H1 (cell line): Measurements from ENCODE around the gene SPOUT1. TPM values are rescaled to one million over a fixed set of nuclear protein-coding genes. Genes with fewer than 3 reads are reported as not detected.
A peak's percentile ranks its signal among the peaks of the same experiment; 100 is the strongest.

ENCODE experiments used
- CEBPB ChIP-seq: IDR thresholded peaks from 2 replicates; pipeline ENCODE4 v1.6.1; 2012; ENCODE audit warnings: low read depth, low read length
- CTBP2 ChIP-seq: IDR thresholded peaks from 2 replicates; pipeline ENCODE4 v1.7.0; 2011; ENCODE audit warnings: borderline replicate concordance, mild to moderate bottlenecking, moderate library complexity, mixed read lengths, low read length; ENCODE audit not compliant: insufficient read depth, insufficient read length
- EP300 ChIP-seq, 2 experiments: IDR thresholded peaks; 1 replicate in 1 of 2; 2 replicates in 1 of 2; pipeline ENCODE4 v1.6.1; 2011 to 2012; ENCODE audit warnings: low read depth in 2 of 2, low read length in 2 of 2, mild to moderate bottlenecking in 2 of 2, borderline replicate concordance in 1 of 2, inconsistent platforms in 1 of 2, moderate library complexity in 1 of 2
- KDM1A ChIP-seq: fragments of 200-600, 300-600 bp; sonication (generic); IDR thresholded peaks from 2 replicates; pipeline ENCODE4 v1.7.1; 2016; ENCODE audit warnings: mild to moderate bottlenecking, low read length, borderline replicate concordance
- POLR2A ChIP-seq, 2 experiments: IDR thresholded peaks; 1 replicate in 1 of 2; 2 replicates in 1 of 2; pipeline ENCODE4 v1.6.1; 2011; ENCODE audit warnings: low read depth in 2 of 2, low read length in 2 of 2, mild to moderate bottlenecking in 2 of 2; ENCODE audit errors: control extremely low read depth in 1 of 2
- RNF2 ChIP-seq: fragments of 200-900, 300-1000 bp; sonication (generic); IDR thresholded peaks from 2 replicates; pipeline ENCODE4 v1.7.1; 2016; ENCODE audit warnings: borderline replicate concordance, low read depth, mild to moderate bottlenecking, antibody characterized with exemption, low read length; ENCODE audit not compliant: poor library complexity, severe bottlenecking; ENCODE audit errors: missing control alignments
- RXRA ChIP-seq: IDR thresholded peaks from 2 replicates; pipeline ENCODE4 v1.6.1; 2011; ENCODE audit warnings: low read depth, mild to moderate bottlenecking, low read length, moderate library complexity; ENCODE audit not compliant: insufficient read depth
- SUZ12 ChIP-seq: fragments of 200-600 bp; sonication (generic); IDR thresholded peaks from 2 replicates; pipeline ENCODE4 v1.6.1; 2012; ENCODE audit warnings: mild to moderate bottlenecking, inconsistent platforms, low read length, moderate library complexity, mixed read lengths
- polyA plus RNA-seq, 7 experiments: library from polyadenylated mRNA; depleted of rRNA in 3 of 7; stranded (reverse) in 5 of 7; unstranded in 2 of 7; fragments of >200 nt in 5 of 7; fragments of 200-250 nt in 2 of 7; gene quantifications; 1 replicate in 5 of 7; 2 replicates in 1 of 7; 4 replicates in 1 of 7; pipeline versions ENCODE4 v1.2.1 to v1.2.3, GENCODE V29; 2011 to 2013; ENCODE audit warnings: missing spikeins in 2 of 7, mixed read lengths in 2 of 7
- total RNA-seq: library from RNA; stranded (reverse); fragmentation: NEBNext Ultra II Directional; extraction: Animal tissue kit (Norgen Biotek cat#: 25700); gene quantifications from 2 replicates; pipeline ENCODE4 v1.2.1, GENCODE V29; 2021
- TF ChIP-seq, protein P1 (sequence below): fragments of 300-600 bp; sonication (generic); IDR thresholded peaks from 2 replicates; pipeline ENCODE4 v1.7.1; 2012; ENCODE audit warnings: low read length, moderate library complexity, mild to moderate bottlenecking, inconsistent platforms; ENCODE audit not compliant: insufficient replicate concordance

Gene SPOUT1
- total and polyA plus RNA-seq, 2 of the 8 experiments (the other 6 are each of a cell fraction or from before 2014, with no cell fraction given) = 69.2 to 77.8 TPM

- TF ChIP-seq, protein P1, sequence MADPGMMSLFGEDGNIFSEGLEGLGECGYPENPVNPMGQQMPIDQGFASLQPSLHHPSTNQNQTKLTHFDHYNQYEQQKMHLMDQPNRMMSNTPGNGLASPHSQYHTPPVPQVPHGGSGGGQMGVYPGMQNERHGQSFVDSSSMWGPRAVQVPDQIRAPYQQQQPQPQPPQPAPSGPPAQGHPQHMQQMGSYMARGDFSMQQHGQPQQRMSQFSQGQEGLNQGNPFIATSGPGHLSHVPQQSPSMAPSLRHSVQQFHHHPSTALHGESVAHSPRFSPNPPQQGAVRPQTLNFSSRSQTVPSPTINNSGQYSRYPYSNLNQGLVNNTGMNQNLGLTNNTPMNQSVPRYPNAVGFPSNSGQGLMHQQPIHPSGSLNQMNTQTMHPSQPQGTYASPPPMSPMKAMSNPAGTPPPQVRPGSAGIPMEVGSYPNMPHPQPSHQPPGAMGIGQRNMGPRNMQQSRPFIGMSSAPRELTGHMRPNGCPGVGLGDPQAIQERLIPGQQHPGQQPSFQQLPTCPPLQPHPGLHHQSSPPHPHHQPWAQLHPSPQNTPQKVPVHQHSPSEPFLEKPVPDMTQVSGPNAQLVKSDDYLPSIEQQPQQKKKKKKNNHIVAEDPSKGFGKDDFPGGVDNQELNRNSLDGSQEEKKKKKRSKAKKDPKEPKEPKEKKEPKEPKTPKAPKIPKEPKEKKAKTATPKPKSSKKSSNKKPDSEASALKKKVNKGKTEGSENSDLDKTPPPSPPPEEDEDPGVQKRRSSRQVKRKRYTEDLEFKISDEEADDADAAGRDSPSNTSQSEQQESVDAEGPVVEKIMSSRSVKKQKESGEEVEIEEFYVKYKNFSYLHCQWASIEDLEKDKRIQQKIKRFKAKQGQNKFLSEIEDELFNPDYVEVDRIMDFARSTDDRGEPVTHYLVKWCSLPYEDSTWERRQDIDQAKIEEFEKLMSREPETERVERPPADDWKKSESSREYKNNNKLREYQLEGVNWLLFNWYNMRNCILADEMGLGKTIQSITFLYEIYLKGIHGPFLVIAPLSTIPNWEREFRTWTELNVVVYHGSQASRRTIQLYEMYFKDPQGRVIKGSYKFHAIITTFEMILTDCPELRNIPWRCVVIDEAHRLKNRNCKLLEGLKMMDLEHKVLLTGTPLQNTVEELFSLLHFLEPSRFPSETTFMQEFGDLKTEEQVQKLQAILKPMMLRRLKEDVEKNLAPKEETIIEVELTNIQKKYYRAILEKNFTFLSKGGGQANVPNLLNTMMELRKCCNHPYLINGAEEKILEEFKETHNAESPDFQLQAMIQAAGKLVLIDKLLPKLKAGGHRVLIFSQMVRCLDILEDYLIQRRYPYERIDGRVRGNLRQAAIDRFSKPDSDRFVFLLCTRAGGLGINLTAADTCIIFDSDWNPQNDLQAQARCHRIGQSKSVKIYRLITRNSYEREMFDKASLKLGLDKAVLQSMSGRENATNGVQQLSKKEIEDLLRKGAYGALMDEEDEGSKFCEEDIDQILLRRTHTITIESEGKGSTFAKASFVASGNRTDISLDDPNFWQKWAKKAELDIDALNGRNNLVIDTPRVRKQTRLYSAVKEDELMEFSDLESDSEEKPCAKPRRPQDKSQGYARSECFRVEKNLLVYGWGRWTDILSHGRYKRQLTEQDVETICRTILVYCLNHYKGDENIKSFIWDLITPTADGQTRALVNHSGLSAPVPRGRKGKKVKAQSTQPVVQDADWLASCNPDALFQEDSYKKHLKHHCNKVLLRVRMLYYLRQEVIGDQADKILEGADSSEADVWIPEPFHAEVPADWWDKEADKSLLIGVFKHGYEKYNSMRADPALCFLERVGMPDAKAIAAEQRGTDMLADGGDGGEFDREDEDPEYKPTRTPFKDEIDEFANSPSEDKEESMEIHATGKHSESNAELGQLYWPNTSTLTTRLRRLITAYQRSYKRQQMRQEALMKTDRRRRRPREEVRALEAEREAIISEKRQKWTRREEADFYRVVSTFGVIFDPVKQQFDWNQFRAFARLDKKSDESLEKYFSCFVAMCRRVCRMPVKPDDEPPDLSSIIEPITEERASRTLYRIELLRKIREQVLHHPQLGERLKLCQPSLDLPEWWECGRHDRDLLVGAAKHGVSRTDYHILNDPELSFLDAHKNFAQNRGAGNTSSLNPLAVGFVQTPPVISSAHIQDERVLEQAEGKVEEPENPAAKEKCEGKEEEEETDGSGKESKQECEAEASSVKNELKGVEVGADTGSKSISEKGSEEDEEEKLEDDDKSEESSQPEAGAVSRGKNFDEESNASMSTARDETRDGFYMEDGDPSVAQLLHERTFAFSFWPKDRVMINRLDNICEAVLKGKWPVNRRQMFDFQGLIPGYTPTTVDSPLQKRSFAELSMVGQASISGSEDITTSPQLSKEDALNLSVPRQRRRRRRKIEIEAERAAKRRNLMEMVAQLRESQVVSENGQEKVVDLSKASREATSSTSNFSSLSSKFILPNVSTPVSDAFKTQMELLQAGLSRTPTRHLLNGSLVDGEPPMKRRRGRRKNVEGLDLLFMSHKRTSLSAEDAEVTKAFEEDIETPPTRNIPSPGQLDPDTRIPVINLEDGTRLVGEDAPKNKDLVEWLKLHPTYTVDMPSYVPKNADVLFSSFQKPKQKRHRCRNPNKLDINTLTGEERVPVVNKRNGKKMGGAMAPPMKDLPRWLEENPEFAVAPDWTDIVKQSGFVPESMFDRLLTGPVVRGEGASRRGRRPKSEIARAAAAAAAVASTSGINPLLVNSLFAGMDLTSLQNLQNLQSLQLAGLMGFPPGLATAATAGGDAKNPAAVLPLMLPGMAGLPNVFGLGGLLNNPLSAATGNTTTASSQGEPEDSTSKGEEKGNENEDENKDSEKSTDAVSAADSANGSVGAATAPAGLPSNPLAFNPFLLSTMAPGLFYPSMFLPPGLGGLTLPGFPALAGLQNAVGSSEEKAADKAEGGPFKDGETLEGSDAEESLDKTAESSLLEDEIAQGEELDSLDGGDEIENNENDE = no peak
- TF ChIP-seq RNF2 = no peak
- TF ChIP-seq KDM1A = 0 out of 2 replicates have a peak, but pooled peaks have one; percentile 11
- TF ChIP-seq SUZ12 = no peak
- TF ChIP-seq EP300 (IDR thresholded peaks at IDR 0.05; ENCODE audit: borderline replicate concordance in 1 of 2, low read depth in 2 of 2, low read length in 2 of 2) = peak in 1 of 2 experiments; percentile 87; a peak in 1 of 3 replicates
- TF ChIP-seq CTBP2 = no peak
- peak in 1 of 2 experiments; percentile 79; a peak in 2 of 3 replicates for TF ChIP-seq POLR2A (IDR thresholded peaks at IDR 0.05; ENCODE audit: control extremely low read depth in 1 of 2, low read depth in 2 of 2, low read length in 2 of 2)
- TF ChIP-seq RXRA = no peak
- no peak for TF ChIP-seq CEBPB
Observed at GRCh38 chr9:128771745-128772519, 57.7 kb downstream of the SPOUT1 start, which contains the start of gene ZER1 (continued).
